ENCODE data around the gene AMT.
A peak's percentile ranks its signal among the peaks of the same experiment; 100 is the strongest.
"Not testable (repeated sequence)": the region's sequence is repeated elsewhere in the genome, so short reads cannot be mapped to it uniquely, and the experiment has no call there.

AMT gene

GRCh38 chr3:49399461-49399860 is 22.8 kb downstream of the AMT start:
- no peak for TF ChIP-seq POLR2AphosphoS5 (IDR thresholded peaks at IDR 0.05; ENCODE audit: low read depth, low read length)
- no peak for TF ChIP-seq POU2F2 (IDR thresholded peaks at IDR 0.05; ENCODE audit: low read depth, low read length)
- FAIRE-seq (no peak), DNase-seq (ENCODE audit: insufficient read length, low spot score) (no peak)

GRCh38 chr3:49397470-49397869 is 24.8 kb downstream of the AMT start:
- TF ChIP-seq PAX5 (IDR thresholded peaks at IDR 0.05; ENCODE audit: insufficient read depth, low read length, severe bottlenecking): no peak
- TF ChIP-seq POLR2AphosphoS5 (IDR thresholded peaks at IDR 0.05; ENCODE audit: low read depth, low read length): no peak
- no peak for TF ChIP-seq TAF1 (IDR thresholded peaks at IDR 0.05; ENCODE audit: low read depth, low read length)
- TF ChIP-seq POLR2A (IDR thresholded peaks at IDR 0.05; ENCODE audit: low read depth, low read length): no peak
- TF ChIP-seq POU2F2 (IDR thresholded peaks at IDR 0.05; ENCODE audit: low read depth, low read length): no peak
- TF ChIP-seq SPI1 (IDR thresholded peaks at IDR 0.05; ENCODE audit: low read depth, low read length): no peak
- DNase-seq (ENCODE audit: insufficient read length, low spot score) (no peak), FAIRE-seq (peak; percentile 82)

GRCh38 chr3:49391310-49391709 is 31.0 kb downstream of the AMT start:
- DNase-seq (ENCODE audit: insufficient read length, low spot score); FAIRE-seq: not testable (repeated sequence)

GRCh38 chr3:49389297-49389696 is 33.0 kb downstream of the AMT start:
- DNase-seq (ENCODE audit: insufficient read length, low spot score): no peak
- FAIRE-seq: no peak
- no peak for TF ChIP-seq PAX5 (IDR thresholded peaks at IDR 0.05; ENCODE audit: insufficient read depth, low read length, severe bottlenecking)
- TF ChIP-seq POU2F2 (IDR thresholded peaks at IDR 0.05; ENCODE audit: low read depth, low read length): no peak
- TF ChIP-seq POLR2A (IDR thresholded peaks at IDR 0.05; ENCODE audit: low read depth, low read length): no peak

GRCh38 chr3:49388289-49388820 is 33.9 kb downstream of the AMT start:
- no peak for FAIRE-seq
- no peak for TF ChIP-seq TAF1 (IDR thresholded peaks at IDR 0.05; ENCODE audit: low read depth, low read length)
- TF ChIP-seq SPI1 (IDR thresholded peaks at IDR 0.05; ENCODE audit: low read depth, low read length): no peak
- TF ChIP-seq POU2F2 (IDR thresholded peaks at IDR 0.05; ENCODE audit: low read depth, low read length): no peak
- TF ChIP-seq POLR2A (IDR thresholded peaks at IDR 0.05; ENCODE audit: low read depth, low read length): no peak
- TF ChIP-seq POLR2AphosphoS5 (IDR thresholded peaks at IDR 0.05; ENCODE audit: low read depth, low read length): no peak
- no peak for TF ChIP-seq PAX5 (IDR thresholded peaks at IDR 0.05; ENCODE audit: insufficient read depth, low read length, severe bottlenecking)
- no peak for DNase-seq (ENCODE audit: insufficient read length, low spot score)

GRCh38 chr3:49387721-49388120 is 34.6 kb downstream of the AMT start:
- DNase-seq (ENCODE audit: insufficient read length, low spot score) (no peak), FAIRE-seq (no peak)
- TF ChIP-seq SPI1 (IDR thresholded peaks at IDR 0.05; ENCODE audit: low read depth, low read length) (no peak), POLR2AphosphoS5 (IDR thresholded peaks at IDR 0.05; ENCODE audit: low read depth, low read length) (no peak), TAF1 (IDR thresholded peaks at IDR 0.05; ENCODE audit: low read depth, low read length) (no peak), PAX5 (IDR thresholded peaks at IDR 0.05; ENCODE audit: insufficient read depth, low read length, severe bottlenecking) (no peak), POU2F2 (IDR thresholded peaks at IDR 0.05; ENCODE audit: low read depth, low read length) (no peak), POLR2A (IDR thresholded peaks at IDR 0.05; ENCODE audit: low read depth, low read length) (no peak)

GRCh38 chr3:49386056-49386756 is 36.1 kb downstream of the AMT start:
- FAIRE-seq (no peak), DNase-seq (ENCODE audit: insufficient read length, low spot score) (no peak)
- TF ChIP-seq TAF1 (IDR thresholded peaks at IDR 0.05; ENCODE audit: low read depth, low read length): no peak
- no peak for TF ChIP-seq PAX5 (IDR thresholded peaks at IDR 0.05; ENCODE audit: insufficient read depth, low read length, severe bottlenecking)
- TF ChIP-seq POLR2A (IDR thresholded peaks at IDR 0.05; ENCODE audit: low read depth, low read length): no peak
- no peak for TF ChIP-seq SPI1 (IDR thresholded peaks at IDR 0.05; ENCODE audit: low read depth, low read length)
- TF ChIP-seq POLR2AphosphoS5 (IDR thresholded peaks at IDR 0.05; ENCODE audit: low read depth, low read length): no peak
- TF ChIP-seq POU2F2 (IDR thresholded peaks at IDR 0.05; ENCODE audit: low read depth, low read length): no peak

- FAIRE-seq: no peak
Observed at GRCh38 chr3:49385617-49386016, 36.7 kb downstream of the AMT start.

GRCh38 chr3:49383387-49383786 is 38.9 kb downstream of the AMT start:
- FAIRE-seq: no peak
- DNase-seq (ENCODE audit: insufficient read length, low spot score): no peak
- TF ChIP-seq POLR2AphosphoS5 (IDR thresholded peaks at IDR 0.05; ENCODE audit: low read depth, low read length) (no peak), POLR2A (IDR thresholded peaks at IDR 0.05; ENCODE audit: low read depth, low read length) (no peak), SPI1 (IDR thresholded peaks at IDR 0.05; ENCODE audit: low read depth, low read length) (no peak), POU2F2 (IDR thresholded peaks at IDR 0.05; ENCODE audit: low read depth, low read length) (no peak), TAF1 (IDR thresholded peaks at IDR 0.05; ENCODE audit: low read depth, low read length) (no peak), PAX5 (IDR thresholded peaks at IDR 0.05; ENCODE audit: insufficient read depth, low read length, severe bottlenecking) (no peak)

More at GRCh38 chr3:49385617-49386016, 36.7 kb downstream of the AMT start:
- TF ChIP-seq POLR2AphosphoS5 (IDR thresholded peaks at IDR 0.05; ENCODE audit: low read depth, low read length) (no peak), SPI1 (IDR thresholded peaks at IDR 0.05; ENCODE audit: low read depth, low read length) (no peak), PAX5 (IDR thresholded peaks at IDR 0.05; ENCODE audit: insufficient read depth, low read length, severe bottlenecking) (no peak), POLR2A (IDR thresholded peaks at IDR 0.05; ENCODE audit: low read depth, low read length) (no peak), POU2F2 (IDR thresholded peaks at IDR 0.05; ENCODE audit: low read depth, low read length) (no peak), TAF1 (IDR thresholded peaks at IDR 0.05; ENCODE audit: low read depth, low read length) (no peak)
- DNase-seq (ENCODE audit: insufficient read length, low spot score): no peak

- FAIRE-seq (no peak), DNase-seq (ENCODE audit: insufficient read length, low spot score) (no peak)
- TF ChIP-seq SPI1 (IDR thresholded peaks at IDR 0.05; ENCODE audit: low read depth, low read length) (no peak), POLR2AphosphoS5 (IDR thresholded peaks at IDR 0.05; ENCODE audit: low read depth, low read length) (no peak), POLR2A (IDR thresholded peaks at IDR 0.05; ENCODE audit: low read depth, low read length) (no peak), POU2F2 (IDR thresholded peaks at IDR 0.05; ENCODE audit: low read depth, low read length) (no peak), PAX5 (IDR thresholded peaks at IDR 0.05; ENCODE audit: insufficient read depth, low read length, severe bottlenecking) (no peak), TAF1 (IDR thresholded peaks at IDR 0.05; ENCODE audit: low read depth, low read length) (no peak)
Observed at GRCh38 chr3:49378249-49378895, 43.9 kb downstream of the AMT start.
